Small intestine (tissue), 7 donors: ENCODE data around the gene GGT6. TPM values are rescaled to one million over a fixed set of nuclear protein-coding genes. Genes with fewer than 3 reads are reported as not detected.
A peak's percentile ranks its signal among the peaks of the same experiment; 100 is the strongest.

Experiments
- DNase-seq, 2 donors: peaks; one replicate each; pipeline versions ENCODE4 v3.0.0 to v3.0.0-alpha.2; 2013
- FAIRE-seq: peaks from 2 replicates; lab custom pipeline; 2012; peaks lifted over from hg19 to GRCh38; lab: Jason Lieb, UNC
- H3K27ac ChIP-seq, 3 donors: one replicate each; pipeline ENCODE4 v1.5.1; 2013; ENCODE audit warnings: low read length in 2 of 3, mild to moderate bottlenecking in 2 of 3, control low read depth in 1 of 3, inconsistent platforms in 1 of 3, low read depth in 1 of 3, moderate library complexity in 1 of 3
- H3K27me3 ChIP-seq, 3 donors: one replicate each; pipeline ENCODE4 v1.6.1; 2013; ENCODE audit warnings: low read length in 3 of 3, inconsistent platforms in 1 of 3; ENCODE audit not compliant: control insufficient read depth in 3 of 3, insufficient read depth in 3 of 3
- H3K36me3 ChIP-seq, 3 donors: one replicate each; pipeline ENCODE4 v1.6.1; 2013; ENCODE audit warnings: low read length in 3 of 3, inconsistent platforms in 1 of 3, low read depth in 1 of 3, mild to moderate bottlenecking in 1 of 3, moderate library complexity in 1 of 3; ENCODE audit not compliant: control insufficient read depth in 3 of 3, insufficient read depth in 2 of 3
- H3K4me1 ChIP-seq, 3 donors: one replicate each; pipeline ENCODE4 v1.6.1; 2013; ENCODE audit warnings: low read length in 2 of 3, inconsistent platforms in 1 of 3, low read depth in 1 of 3, mild to moderate bottlenecking in 1 of 3, moderate library complexity in 1 of 3; ENCODE audit not compliant: control insufficient read depth in 3 of 3, insufficient read depth in 2 of 3
- H3K4me3 ChIP-seq, 3 donors: one replicate each; pipeline ENCODE4 v1.5.1; 2013; ENCODE audit warnings: low read length in 3 of 3, control low read depth in 1 of 3, inconsistent platforms in 1 of 3, low read depth in 1 of 3, mild to moderate bottlenecking in 1 of 3, moderate library complexity in 1 of 3
- H3K9me3 ChIP-seq, 2 donors: one replicate each; pipeline ENCODE4 v1.6.1; 2013; ENCODE audit warnings: low read depth in 1 of 2, low read length in 1 of 2; ENCODE audit not compliant: control insufficient read depth in 2 of 2, insufficient read depth in 1 of 2
- WGBS, 3 donors: extraction: QIAGEN DNeasy Blood & Tissue Kit; methylation state at CpG; one replicate each; pipeline ENCODE4 v1.1.7; 2013; 5-methylcytosine and 5-hydroxymethylcytosine counted together
- polyA plus RNA-seq, 4 donors: library from polyadenylated mRNA; stranded (reverse) in 3 of 4; unstranded in 1 of 4; fragments of 200-250 nt in 3 of 4; fragments of 120-200 nt in 1 of 4; gene quantifications; one replicate each; pipeline versions ENCODE4 v1.2.1 to v1.2.3, GENCODE V29; 2013
- donor health status: healthy with polysubstance abuse.
- donor health status: control.
- donor health status: control.
- donor health status: Bipolar disorder and iron deficiency.
- donor health status: healthy.

Gene GGT6
- polyA plus RNA-seq, 4 donors = 4.5 to 63.9 (median 21.4) TPM

GRCh38 chr17:4602041-4602440, 41.7 kb upstream of the GGT6 start:
- WGBS, 3 donors = 86 to 92% (median 89%) methylated on average over 5 of the region's 5 CpGs
- DNase-seq (no peak), FAIRE-seq (no peak)
- Histone ChIP-seq H3K9me3 (no peaks in the 10 kb centered on the region), H3K27me3 (no peaks in the 10 kb centered on the region), H3K4me1 (peaks cover 0 to 32% (median 1%) of the 10 kb centered on the region in 3 donors), H3K36me3 (peaks cover 0 to 32% (median 0%) of the 10 kb centered on the region in 3 donors), H3K4me3 (no peak overlapping the region), H3K27ac (no peak overlapping the region)

DNA sequence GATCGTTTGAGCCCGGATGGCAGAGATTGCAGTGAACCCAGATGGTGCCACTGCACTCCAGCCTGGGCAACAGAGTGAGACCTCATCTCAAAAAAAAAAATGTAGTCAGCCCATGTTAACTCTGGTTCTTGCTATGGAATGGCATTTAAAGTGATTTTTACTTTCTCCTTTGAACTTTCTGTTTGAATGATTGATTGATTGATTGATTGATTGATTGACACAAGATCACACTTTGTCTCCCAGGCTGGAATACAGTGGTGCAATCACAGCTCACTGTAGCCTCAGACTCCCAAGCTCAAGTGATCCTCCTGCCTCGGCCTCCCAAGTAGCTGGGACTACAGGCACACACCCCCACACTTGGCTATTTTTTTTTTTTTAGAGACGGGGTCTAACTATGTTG, 40.9 kb upstream of the GGT6 start:
- H3K36me3 ChIP-seq = peaks cover 0 to 39% (median 0%) of the 10 kb centered on the region in 3 donors
- no peak overlapping the region for H3K27ac ChIP-seq
- H3K27me3 ChIP-seq = no peaks in the 10 kb centered on the region
- 91 to 95% (median 95%) methylated on average over 4 of the region's 4 CpGs for WGBS, 3 donors
- FAIRE-seq = no peak
- no peak for DNase-seq
- H3K4me3 ChIP-seq = no peak overlapping the region
- H3K4me1 ChIP-seq = peaks cover 0 to 28% (median 0%) of the 10 kb centered on the region in 3 donors
- H3K9me3 ChIP-seq = no peaks in the 10 kb centered on the region

GRCh38 chr17:4600563-4600962, 40.2 kb upstream of the GGT6 start:
- Histone ChIP-seq H3K9me3 (no peaks in the 10 kb centered on the region), H3K4me3 (no peak overlapping the region), H3K27ac (peak overlapping the region in 1 of 3 donors; percentile 55), H3K27me3 (no peaks in the 10 kb centered on the region), H3K36me3 (peaks cover 0 to 39% (median 0%) of the 10 kb centered on the region in 3 donors), H3K4me1 (peaks cover 0 to 26% (median 0%) of the 10 kb centered on the region in 3 donors)
- 34 to 62% (median 38%) methylated on average over 13 of the region's 13 CpGs for WGBS, 3 donors
- peak in 1 of 2 donors; percentile 71 for DNase-seq
- FAIRE-seq = no peak

GRCh38 chr17:4599505-4600281, 39.3 kb upstream of the GGT6 start:
- WGBS, 3 donors = 52 to 59% (median 54%) methylated on average over 24 to 25 of the region's 25 CpGs
- Histone ChIP-seq H3K27me3 (no peaks in the 10 kb centered on the region), H3K36me3 (peaks cover 0 to 47% (median 0%) of the 10 kb centered on the region in 3 donors), H3K9me3 (no peaks in the 10 kb centered on the region), H3K27ac (peak overlapping the region in 2 of 3 donors; percentile 55), H3K4me3 (no peak overlapping the region), H3K4me1 (peaks cover 0 to 31% (median 0%) of the 10 kb centered on the region in 3 donors)
- peak in 1 of 2 donors; percentile 71 for DNase-seq
- no peak for FAIRE-seq

- no peak for FAIRE-seq
- 79 to 87% (median 84%) methylated on average over 18 to 20 of the region's 20 CpGs for WGBS, 3 donors
- peaks cover 0 to 35% (median 0%) of the 10 kb centered on the region in 3 donors for H3K4me1 ChIP-seq
- peak overlapping the region in 2 of 3 donors; percentile 4 to 55 for H3K27ac ChIP-seq
- no peaks in the 10 kb centered on the region for H3K27me3 ChIP-seq
- peak in 1 of 2 donors; percentile 27 for DNase-seq
- H3K36me3 ChIP-seq = peaks cover 0 to 47% (median 0%) of the 10 kb centered on the region in 3 donors
- H3K9me3 ChIP-seq = no peaks in the 10 kb centered on the region
- H3K4me3 ChIP-seq = no peak overlapping the region
Measured at GRCh38 chr17:4598776-4599504, 38.6 kb upstream of the GGT6 start.

DNA sequence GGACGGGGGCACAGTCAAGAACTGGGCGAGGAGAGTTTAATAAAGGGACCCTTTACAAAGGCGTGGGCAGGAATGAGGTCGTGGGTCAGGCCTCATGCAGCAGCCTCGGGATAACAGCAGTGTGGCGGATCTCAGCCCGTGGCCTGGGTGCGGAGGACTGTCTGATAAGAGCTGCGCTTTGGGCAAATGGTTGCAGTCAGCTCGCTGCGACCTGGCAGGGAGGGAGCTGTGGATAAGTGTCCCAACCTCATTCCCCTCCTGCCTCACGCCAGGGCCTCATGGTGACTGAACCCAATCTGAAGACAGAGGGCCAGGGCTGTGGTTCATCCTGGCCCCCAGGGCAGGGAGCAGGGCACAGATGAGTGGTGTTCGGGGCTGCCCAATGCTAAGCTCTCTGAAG, 37.6 kb upstream of the GGT6 start:
- DNase-seq = no peak
- Histone ChIP-seq H3K4me1 (peaks cover 0 to 35% (median 0%) of the 10 kb centered on the region in 3 donors), H3K4me3 (no peak overlapping the region), H3K36me3 (peaks cover 0 to 56% (median 0%) of the 10 kb centered on the region in 3 donors), H3K9me3 (no peaks in the 10 kb centered on the region), H3K27ac (no peak overlapping the region), H3K27me3 (no peaks in the 10 kb centered on the region)
- no peak for FAIRE-seq
- 68 to 82% (median 70%) methylated on average over 13 of the region's 13 CpGs for WGBS, 3 donors

DNA sequence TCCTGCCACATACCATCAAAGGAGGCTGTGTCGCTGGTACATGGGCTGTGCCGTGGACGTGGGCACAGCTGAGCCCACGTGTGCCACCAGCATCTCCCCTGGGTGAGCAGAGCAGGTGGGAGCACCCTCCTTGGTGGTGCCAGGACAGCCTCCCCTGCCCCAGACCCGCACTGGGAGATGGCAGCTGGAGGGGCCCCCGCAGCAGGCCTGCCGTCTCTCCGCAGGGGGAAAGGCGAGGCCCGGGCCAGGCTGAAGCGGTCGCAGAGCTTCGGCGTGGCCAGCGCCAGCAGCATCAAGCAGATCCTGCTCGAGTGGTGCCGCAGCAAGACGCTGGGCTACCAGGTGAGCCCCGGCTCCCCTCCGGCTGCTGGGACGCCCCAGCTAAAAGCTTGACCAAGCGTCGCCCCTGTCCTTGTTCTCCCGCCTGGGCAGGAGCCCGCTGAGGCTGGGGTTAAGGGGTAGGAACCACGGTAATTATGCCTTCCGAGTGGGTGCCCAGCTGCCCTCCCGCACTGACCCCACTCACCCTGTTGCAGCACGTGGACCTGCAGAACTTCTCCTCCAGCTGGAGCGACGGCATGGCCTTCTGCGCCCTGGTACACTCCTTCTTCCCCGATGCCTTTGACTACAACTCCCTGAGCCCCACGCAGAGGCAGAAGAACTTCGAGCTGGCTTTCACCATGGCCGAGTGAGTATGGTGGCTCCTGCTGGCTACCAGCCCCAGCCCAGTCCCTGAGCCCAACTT, 36.4 kb upstream of the GGT6 start:
- Histone ChIP-seq H3K27ac (no peak overlapping the region), H3K4me3 (no peak overlapping the region), H3K27me3 (no peaks in the 10 kb centered on the region), H3K36me3 (peaks cover 0 to 59% (median 0%) of the 10 kb centered on the region in 3 donors), H3K4me1 (peaks cover 0 to 35% (median 0%) of the 10 kb centered on the region in 3 donors), H3K9me3 (no peaks in the 10 kb centered on the region)
- no peak for DNase-seq
- FAIRE-seq = no peak
- WGBS, 3 donors = 93 to 95% (median 94%) methylated on average over 34 to 36 of the region's 36 CpGs
